DND-41 (cell line): ENCODE measurements around the gene USP10.

Experiments
- ATAC-seq: fragments of 200-7000 bp; cut with Tn5 transposase; 3 replicates; pipeline ENCODE4 v1.9.1; 2021; ENCODE audit warnings: low read depth; ENCODE audit not compliant: insufficient read depth
- DNase-seq: peaks from one replicate; pipeline ENCODE4 v3.0.0-alpha.2; 2020
- H2AFZ ChIP-seq: 2 replicates; pipeline ENCODE4 v1.6.0; 2012; ENCODE audit warnings: low read depth, low read length
- H3K27ac ChIP-seq: 2 replicates; pipeline ENCODE4 v1.5.1; 2012; ENCODE audit warnings: low read length, inconsistent platforms
- H3K27me3 ChIP-seq: fragments of 200-600 bp; sonication (generic); 2 replicates; pipeline ENCODE4 v1.6.0; 2012; ENCODE audit warnings: low read length, mild to moderate bottlenecking, inconsistent platforms; ENCODE audit not compliant: insufficient read depth, poor library complexity
- H3K36me3 ChIP-seq: 2 replicates; pipeline ENCODE4 v1.5.1; 2012; ENCODE audit warnings: low read length, inconsistent platforms; ENCODE audit not compliant: insufficient read depth
- H3K4me1 ChIP-seq: 2 replicates; pipeline ENCODE4 v1.5.1; 2012; ENCODE audit warnings: mild to moderate bottlenecking, low read length; ENCODE audit not compliant: insufficient read depth
- H3K4me2 ChIP-seq: 2 replicates; pipeline ENCODE4 v1.6.0; 2012; ENCODE audit warnings: mild to moderate bottlenecking, moderate library complexity, low read length, inconsistent platforms; ENCODE audit not compliant: insufficient read depth
- H3K4me3 ChIP-seq, 2 experiments: fragments of 200-600 bp in 1 of 2; shearing (Covaris generic) in 1 of 2; 2 replicates each; pipeline ENCODE4 v1.5.1; 2012 to 2016; ENCODE audit warnings: inconsistent platforms in 2 of 2, low read length in 2 of 2, mild to moderate bottlenecking in 2 of 2, low read depth in 1 of 2, moderate library complexity in 1 of 2
- H3K79me2 ChIP-seq: 2 replicates; pipeline ENCODE4 v1.6.0; 2012; ENCODE audit warnings: low read length, inconsistent platforms; ENCODE audit not compliant: insufficient read depth
- H3K9ac ChIP-seq: 2 replicates; pipeline ENCODE4 v1.6.0; 2012; ENCODE audit warnings: low read depth, mild to moderate bottlenecking, inconsistent platforms, low read length, moderate library complexity
- H3K9me3 ChIP-seq: 2 replicates; pipeline ENCODE4 v1.5.1; 2012; ENCODE audit warnings: low read length, moderate library complexity, mild to moderate bottlenecking, inconsistent platforms; ENCODE audit not compliant: insufficient read depth, severe bottlenecking
- H4K20me1 ChIP-seq: 2 replicates; pipeline ENCODE4 v1.6.0; 2012; ENCODE audit warnings: low read length; ENCODE audit not compliant: insufficient read depth
- CTCF ChIP-seq: IDR thresholded peaks from 2 replicates; pipeline ENCODE4 v1.5.1; 2012; ENCODE audit warnings: borderline replicate concordance, low read length, moderate library complexity, mild to moderate bottlenecking; ENCODE audit not compliant: poor library complexity, severe bottlenecking; ENCODE audit errors: extremely low read depth
- EZH2 ChIP-seq: IDR thresholded peaks from 3 replicates; pipeline ENCODE4 v1.6.1; 2012; ENCODE audit warnings: borderline replicate concordance, low read depth, mild to moderate bottlenecking, moderate library complexity, low read length, inconsistent platforms; ENCODE audit not compliant: severe bottlenecking

The USP10 gene

GRCh38 chr16:84821179-84821578, 121.4 kb downstream of the USP10 start:
- no peaks in the 10 kb centered on the region for H3K79me2 ChIP-seq
- H4K20me1 ChIP-seq = peaks cover 15% of the 10 kb centered on the region
- TF ChIP-seq CTCF (no peak), EZH2 (no peak)
- H3K4me3 ChIP-seq = no peak overlapping the region
- ATAC-seq = no peak
- no peak overlapping the region for H3K9ac ChIP-seq
- H3K27me3 ChIP-seq = peaks cover 12% of the 10 kb centered on the region
- no peaks in the 10 kb centered on the region for H3K9me3 ChIP-seq
- H3K27ac ChIP-seq = no peak overlapping the region
- H2AFZ ChIP-seq = no peak overlapping the region
- no peak for DNase-seq
- peaks cover 15% of the 10 kb centered on the region for H3K4me1 ChIP-seq
- no peaks in the 10 kb centered on the region for H3K36me3 ChIP-seq
- no peak overlapping the region for H3K4me2 ChIP-seq

- no peaks in the 10 kb centered on the region for H3K79me2 ChIP-seq
- peaks cover 19% of the 10 kb centered on the region for H4K20me1 ChIP-seq
- H3K4me1 ChIP-seq = peaks cover 15% of the 10 kb centered on the region
- H2AFZ ChIP-seq = no peak overlapping the region
- H3K4me3 ChIP-seq = no peak overlapping the region
- DNase-seq (no peak), ATAC-seq (no peak)
- H3K36me3 ChIP-seq = no peaks in the 10 kb centered on the region
- TF ChIP-seq CTCF (no peak), EZH2 (no peak)
- H3K4me2 ChIP-seq = no peak overlapping the region
- peaks cover 12% of the 10 kb centered on the region for H3K27me3 ChIP-seq
- no peak overlapping the region for H3K9ac ChIP-seq
- H3K27ac ChIP-seq = no peak overlapping the region
- no peaks in the 10 kb centered on the region for H3K9me3 ChIP-seq
Observed at GRCh38 chr16:84821728-84822689, 122.2 kb downstream of the USP10 start.

- Histone ChIP-seq H4K20me1 (peaks cover 19% of the 10 kb centered on the region), H3K27ac (no peak overlapping the region), H3K4me1 (peaks cover 15% of the 10 kb centered on the region), H2AFZ (no peak overlapping the region), H3K79me2 (no peaks in the 10 kb centered on the region), H3K36me3 (no peaks in the 10 kb centered on the region), H3K9ac (no peak overlapping the region), H3K27me3 (peaks cover 12% of the 10 kb centered on the region), H3K4me3 (no peak overlapping the region), H3K9me3 (no peaks in the 10 kb centered on the region), H3K4me2 (no peak overlapping the region)
- ATAC-seq = no peak
- no peak for TF ChIP-seq CTCF
- no peak for TF ChIP-seq EZH2
- DNase-seq = no peak
Observed at GRCh38 chr16:84822990-84823389, 123.2 kb downstream of the USP10 start.
